GM19463 (cell line): Measurements from ENCODE around the gene ELMO3.

Source experiments
- ATAC-seq: cut with Tn5 transposase; IDR thresholded peaks from one replicate; pipeline ENCODE4 v1.9.1; 2021; ENCODE audit warnings: mild to moderate bottlenecking, moderate library complexity; ENCODE audit not compliant: unreplicated experiment

ELMO3 gene

DNA sequence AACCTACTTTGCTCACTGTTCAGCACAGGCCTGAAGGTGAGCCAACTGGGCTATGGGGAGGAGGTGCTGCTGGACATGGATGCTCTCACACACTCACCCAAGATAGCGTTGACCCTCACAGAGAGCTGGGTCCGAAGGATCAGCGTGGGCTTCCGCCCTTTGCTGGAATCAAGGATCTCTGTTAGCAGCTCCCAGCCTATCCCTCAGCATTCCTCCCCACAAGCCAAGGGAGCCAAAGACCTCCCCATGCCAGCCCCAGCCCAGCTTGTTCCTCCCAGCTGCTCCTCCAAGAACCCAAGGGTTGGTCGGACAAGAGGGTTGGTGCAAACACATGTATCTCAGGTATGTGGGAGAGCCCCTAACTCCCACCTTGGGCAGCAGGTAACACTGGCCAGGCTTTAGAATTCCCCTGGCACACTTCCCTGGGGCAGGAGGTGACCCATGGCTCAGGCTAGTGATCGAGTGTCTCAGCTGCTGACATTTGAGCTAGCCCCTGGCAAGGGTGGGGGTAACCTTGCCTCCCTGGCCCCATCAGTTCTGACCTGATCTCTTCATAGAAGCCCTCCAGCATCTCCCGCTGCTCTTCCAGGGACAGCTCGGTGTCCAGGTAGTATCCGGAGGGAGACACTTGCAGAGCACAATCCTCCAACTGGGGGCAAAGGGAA is 40.0 kb downstream of the ELMO3 start:
- no peak for ATAC-seq

DNA sequence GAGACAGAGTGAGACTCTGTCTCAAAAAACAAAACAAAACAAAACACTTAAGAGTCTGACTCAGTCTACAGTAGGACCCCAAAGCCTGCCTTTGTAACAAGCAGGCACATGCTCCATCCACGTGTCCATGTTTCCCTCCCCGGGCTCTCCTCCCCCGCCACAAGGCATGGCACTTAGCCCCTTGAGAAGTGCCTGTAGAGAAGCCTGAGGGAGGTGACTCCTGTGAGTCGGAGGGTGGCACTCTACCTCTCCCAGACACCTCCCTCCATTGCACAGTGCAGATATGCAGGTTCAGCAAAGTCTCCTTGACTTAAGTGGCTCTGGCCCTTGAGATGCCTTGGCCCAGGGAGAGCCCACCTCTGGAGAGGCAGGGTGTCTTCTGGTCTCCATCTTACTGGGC is 41.6 kb downstream of the ELMO3 start:
- ATAC-seq, result no peak

DNA sequence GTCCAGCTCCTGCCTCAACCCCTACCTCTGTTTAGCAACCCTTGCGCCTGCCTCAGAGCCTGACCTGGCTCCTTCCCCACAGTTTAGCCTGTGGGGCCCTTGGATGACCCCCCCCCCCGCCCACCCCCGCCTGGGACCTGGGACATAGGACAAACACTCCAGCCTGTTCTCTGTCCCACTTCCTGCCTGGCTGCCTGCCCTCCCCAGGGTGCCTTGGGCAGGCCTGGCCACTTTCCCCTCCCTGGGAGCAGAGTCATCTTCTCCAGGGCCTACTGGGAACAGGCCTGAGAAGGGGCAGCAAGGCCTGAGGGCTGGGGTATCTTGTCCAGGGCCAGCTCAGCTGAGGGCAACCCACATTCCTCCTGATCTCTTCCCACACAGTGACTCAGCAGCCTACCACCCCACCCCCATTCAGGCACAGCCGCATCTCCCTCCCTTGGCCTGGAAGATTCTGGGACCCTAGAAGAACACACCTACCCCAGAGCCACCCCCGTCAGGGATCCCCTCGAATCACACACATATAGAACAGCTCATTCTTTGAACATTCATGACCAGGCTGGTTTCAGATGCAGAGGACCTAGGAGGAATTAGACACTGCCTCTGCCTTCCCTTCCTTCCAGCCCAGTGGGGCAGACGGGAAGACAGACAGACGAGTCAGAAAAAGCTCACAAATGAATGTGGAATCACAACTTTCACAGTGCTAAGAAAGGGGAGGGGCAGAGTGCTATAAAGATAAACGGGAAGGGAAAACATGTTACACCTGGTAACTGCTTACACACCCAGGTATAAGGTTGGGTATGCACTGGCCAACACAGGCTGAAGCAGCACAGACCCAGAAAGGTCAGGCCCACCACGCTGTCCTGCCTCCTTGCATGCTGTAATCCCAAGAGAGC is 42.3 kb downstream of the ELMO3 start:
- no peak for ATAC-seq

DNA sequence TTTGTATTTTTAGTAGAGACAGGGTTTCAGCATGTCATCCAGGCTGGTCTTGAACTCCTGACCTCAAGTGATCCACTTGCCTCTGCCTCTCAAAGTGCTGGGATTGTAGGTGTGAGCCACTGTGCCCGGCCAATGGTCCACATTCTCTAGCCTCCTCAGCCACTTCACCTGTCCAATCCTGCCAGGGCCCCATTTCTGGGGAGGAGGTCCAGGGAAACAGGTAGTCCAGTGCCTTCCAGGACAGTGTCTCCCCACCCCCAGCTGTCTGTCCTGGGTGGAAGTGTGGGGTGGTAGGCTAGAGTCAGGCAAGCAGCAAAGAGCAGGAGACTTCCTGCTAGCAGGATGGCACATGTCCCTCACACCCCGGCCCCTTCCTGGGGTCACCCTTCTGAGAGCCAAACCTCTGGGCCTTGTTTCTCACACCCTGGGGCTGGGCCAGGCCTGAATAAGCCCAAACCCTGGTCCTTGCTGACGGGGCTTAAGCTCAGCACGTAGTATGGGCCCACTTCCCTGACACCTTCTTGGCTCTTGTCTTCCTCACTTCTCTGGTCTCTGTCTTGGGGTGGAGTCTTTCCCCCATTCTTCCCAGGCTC is 43.3 kb downstream of the ELMO3 start:
- ATAC-seq, result no peak

DNA sequence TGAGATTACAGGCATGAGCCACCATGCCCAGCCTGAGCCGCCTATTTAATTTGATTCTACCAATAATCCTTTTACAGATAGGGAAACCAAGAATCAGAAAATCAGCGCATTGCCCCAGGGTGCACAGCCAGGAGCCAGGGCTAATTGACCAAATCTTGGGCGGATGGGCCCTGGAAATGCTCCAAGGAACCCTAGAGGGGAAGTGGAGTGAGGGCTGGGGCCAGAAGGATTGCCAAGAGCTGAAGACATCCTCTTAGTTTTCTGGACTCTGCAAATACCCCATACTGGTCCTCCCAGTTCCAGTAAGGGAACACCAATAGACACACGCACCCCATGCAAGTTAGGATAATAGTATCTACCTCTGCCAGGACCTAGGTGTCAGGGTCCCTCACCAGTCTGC is 44.5 kb downstream of the ELMO3 start:
- ATAC-seq, result no peak

DNA sequence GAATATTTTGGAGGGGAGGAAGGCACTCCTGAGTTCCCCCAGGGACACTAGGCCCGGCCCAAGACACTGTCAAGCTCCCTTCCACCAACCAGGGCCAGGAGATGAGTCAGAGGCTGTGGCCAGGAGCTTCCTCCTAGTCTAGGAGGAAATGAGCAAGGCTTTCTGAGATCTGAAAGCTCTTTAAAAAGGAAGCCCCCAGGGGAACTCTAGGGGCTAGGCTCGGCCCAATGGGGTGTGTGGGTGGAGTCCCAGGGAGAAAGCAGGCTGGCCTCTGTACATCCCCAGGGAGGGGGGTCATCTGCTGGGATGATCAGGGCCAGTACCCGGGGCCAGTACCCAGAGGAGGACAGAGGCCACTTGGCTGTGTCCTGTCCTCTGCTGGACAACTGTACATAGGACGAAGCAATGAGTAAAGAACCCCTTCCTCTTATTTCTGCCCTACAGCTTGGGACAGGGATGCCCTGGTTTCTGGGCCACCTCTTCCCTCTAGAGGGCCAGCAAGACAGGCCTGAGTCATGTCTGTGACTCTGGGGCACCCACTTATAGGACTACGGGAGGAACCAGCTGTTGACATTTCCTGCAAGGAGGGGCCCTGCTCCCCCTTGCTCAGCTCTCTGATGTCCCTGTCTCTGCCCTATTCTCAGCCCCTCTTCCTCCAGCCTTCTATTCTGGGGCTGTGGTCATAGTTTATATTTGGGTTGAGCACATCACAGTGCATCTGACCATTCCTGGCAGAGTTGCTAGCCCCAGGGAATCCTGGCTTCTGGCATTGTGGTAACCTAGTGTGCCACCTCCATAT is 45.7 kb downstream of the ELMO3 start:
- ATAC-seq, result peak; percentile 55

DNA sequence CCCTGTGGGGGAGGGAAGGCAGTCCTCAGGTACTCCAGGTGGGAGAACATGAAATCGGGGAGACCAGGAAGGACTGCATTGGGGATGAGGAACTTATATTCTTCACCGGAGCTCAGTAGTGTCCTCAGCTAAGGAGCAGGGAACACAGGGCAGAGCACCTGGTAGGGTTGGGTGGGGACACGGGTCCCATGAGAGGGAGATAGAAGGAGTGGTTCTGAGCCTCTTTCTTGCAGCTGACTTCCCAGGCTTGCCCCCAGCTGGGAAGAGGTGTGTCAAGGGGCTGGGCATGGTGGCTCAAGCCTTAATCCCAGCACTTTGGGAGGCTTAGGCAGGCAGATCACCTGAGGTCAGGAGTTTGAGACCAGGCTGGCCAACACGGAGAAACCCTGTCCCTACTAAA is 46.3 kb downstream of the ELMO3 start:
- ATAC-seq, result no peak

DNA sequence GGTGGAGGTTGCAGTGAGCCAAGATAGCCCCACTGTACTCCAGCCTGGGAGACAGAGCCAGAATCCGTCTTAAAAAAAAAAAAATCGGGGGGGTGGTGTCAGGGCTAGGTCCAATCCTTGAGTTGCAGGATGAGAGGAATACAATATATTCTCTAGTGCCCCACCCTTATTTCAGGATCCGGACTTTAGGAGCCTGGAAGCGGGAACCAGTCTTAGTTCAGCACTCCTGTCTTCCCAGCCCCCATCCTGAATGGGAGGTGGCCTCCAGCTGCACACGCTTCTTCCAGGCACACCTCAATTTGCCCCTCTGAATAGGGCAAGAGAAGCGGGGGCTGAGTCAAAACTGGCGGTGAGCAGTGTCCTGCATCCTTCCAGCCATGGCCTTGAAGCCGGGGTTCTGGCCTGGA is 46.7 kb downstream of the ELMO3 start:
- no peak for ATAC-seq

DNA sequence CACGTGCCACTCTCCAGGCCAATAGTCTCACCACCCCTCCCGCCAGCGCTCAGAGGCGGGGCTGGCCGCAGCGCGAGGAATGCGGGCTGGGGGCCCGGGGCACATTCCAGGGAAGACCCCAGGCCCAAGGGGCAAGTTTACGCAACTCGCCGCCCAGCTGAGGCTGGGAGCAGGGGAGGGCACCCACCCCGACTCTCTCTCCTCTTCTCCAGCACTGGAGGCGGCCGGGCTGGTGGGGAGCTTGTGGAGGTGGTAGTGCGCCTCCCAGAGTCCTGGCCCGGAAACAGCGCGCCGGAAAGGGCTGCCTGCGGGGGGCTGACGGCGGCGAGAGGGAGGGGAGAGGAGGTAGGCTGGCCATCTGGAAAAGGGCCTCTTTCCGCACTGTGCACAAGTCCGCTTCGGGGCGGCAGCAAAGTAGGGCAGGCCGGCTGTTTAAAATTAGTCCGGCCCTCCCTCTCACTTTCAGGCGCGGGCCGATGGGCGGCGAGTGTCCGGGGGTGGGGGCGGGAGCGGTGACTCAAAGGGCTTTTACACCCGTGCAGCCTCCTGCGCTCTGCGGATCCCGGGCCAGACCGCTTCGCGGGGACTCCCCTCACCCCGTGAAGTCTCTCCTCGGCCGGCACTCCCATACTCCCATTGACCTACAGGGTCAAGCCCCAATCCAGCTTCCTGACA is 47.3 kb downstream of the ELMO3 start:
- peak; percentile 23 for ATAC-seq

DNA sequence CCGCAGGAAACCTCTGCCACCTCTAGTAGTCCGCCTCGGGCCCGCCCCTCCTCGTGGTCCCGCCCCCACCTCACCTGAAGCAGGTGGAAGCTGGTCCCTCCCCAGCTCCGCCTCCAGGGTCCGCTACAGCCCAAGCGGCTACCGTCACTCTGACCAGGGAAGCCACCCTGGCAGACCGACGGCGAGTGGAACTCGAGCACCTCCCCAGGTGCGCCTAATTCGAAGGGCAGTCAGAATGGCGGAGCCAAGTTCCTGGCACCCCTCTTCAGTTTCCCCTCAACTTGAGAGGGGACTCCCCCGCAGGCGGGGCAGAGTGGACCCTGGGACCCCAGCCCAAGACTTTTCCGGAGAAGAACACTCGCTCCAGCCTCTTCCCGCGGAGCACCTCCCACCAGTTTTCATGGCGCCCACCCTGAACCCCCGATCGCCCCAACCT is 47.8 kb downstream of the ELMO3 start:
- peak; percentile 4 for ATAC-seq

DNA sequence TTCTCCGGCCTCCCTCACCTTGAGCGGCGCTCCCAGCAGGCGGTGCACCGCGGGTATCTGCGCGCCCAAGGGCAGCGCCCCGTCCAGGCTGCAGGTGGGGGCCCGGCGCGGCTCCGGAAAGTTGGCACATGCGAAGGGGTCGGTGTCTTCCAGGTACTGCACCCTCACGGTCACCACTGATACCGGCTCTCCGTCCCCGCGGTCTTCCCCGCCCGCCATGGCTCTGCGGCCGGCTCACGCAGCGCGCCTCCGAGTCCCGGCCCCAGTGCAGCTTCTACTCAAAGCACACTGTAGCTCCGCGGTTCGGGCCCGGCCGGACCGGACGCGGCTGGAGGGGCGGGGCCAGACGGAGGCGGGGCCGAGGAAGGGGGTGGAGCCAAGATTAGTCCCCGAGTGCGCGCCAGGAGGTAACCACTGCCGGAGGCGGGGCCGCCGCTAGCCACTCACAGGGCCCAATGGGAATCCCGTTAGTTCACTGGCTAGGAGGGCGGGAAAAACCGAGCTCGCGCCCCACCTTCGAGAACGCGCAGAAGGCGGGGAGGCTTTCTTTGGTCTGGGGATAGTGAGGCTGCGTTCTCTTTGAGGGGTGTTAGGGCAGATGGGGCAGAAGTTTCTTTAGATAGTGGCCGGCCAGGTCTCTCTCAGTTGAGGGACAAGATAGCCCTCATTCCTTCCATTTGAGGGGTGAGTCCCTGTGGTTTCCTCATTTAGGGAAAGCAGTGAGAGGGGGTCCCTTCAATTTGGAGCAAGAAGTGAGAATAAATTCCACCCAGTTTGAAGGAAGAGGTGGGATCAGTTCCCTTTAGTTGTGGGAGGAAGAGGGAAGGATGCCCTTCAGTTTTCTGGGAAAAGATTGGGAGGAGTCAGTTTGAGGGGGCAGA is 48.5 kb downstream of the ELMO3 start, which contains the start of gene FHOD1:
Gene FHOD1 (minus strand): TSS at position 290 of the 881 bp plus-strand sequence. CDS start 71 bp downstream, at position 219.
- peak; percentile 43 for ATAC-seq

DNA sequence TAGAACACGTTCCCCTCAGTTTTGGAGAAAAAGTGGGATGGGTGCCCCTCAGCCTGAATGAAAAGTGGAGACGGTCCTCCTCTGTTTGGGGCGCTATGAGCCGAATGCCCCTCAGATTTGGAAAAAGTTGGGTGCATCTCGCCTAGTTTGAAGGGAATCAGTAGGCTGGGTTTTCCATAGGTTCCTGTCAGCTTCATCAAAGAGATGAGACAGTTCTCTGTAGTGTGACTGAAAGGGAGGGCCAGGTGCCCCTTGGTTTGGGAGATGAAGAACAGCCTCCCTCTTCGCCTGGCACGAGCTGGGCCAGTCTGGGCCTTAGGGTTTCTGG is 49.1 kb downstream of the ELMO3 start:
- no peak for ATAC-seq

DNA sequence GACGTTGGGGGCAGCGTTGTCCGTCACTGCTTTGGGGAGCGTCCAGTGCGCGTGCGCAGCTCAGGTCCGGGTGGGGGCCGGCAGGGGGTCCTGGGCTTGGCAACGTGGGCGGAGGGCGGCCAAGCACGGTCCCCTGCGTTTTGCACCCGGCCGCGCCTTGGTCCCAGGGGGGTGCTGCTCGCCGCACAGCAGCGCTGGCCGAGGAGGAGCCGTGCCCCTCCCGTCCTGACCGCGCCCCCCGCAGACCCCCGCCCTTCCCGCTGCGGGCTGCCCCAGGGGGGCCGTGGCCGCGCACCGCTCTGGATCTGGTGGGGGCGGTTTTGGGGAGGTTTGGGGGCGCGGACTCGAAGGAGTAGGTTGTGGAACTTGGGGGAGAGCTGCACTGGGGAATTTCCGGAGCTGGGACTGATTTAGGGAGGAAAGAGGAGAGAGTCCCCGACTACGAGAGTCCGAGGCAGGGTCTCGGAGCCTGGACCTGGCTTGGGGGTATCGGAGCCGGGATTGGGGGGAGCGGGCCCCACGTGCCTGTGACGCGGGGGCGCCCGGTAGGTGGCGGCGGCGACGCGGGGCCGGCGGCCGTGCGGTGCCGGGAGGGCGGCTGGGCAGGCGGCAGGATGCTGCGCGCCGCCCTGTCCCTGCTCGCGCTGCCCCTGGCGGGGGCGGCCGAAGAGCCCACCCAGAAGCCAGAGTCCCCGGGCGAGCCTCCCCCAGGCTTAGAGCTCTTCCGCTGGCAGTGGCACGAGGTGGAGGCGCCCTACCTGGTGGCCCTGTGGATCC is 49.7 kb downstream of the ELMO3 start, which contains the start of gene SLC9A5:
Gene SLC9A5 (plus strand): TSS at position 579 of the 777 bp plus-strand sequence. CDS start 36 bp downstream, at position 615.
- ATAC-seq, result no peak

DNA sequence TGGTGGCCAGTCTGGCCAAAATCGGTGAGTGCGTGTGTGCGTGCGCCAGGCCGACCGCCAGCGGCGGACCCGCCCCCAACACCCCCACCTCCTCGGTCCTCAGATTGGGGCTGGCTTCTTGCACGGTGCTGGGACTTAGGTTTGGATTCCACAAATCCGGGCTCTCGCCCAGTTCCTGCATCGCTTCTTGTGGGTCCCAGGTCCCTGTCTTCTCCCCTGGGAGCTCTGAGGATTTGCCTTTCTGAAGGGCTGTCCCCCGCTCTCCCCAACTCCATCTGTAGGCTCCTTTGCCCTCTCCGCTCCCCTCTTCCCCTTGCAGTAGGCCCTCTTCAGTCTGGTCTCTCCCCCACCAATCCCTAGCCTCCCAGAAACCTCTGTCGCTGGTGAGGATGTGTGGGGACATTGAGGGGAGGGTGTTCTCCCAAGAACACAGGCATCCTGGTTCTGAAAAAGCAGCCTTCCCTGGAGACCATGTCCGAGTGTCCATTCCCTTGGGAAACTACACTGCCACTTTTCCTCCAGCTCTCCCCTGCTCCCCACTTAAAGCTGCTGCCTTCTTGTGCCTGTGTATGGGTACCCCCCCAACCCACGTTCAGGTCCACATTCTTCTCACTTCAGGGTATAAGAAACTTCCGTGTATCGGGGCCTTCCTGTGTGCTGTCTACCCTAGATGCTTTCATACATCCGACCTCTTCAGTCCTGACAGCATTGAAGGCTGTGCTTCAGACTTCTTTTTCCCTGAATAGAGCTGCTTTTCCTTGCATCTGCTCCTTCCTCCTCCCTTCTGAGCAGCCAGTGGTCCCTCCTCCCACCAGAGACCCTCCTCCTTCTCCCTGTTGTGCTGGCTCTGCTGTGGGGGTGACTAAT is 50.5 kb downstream of the ELMO3 start:
- no peak for ATAC-seq

DNA sequence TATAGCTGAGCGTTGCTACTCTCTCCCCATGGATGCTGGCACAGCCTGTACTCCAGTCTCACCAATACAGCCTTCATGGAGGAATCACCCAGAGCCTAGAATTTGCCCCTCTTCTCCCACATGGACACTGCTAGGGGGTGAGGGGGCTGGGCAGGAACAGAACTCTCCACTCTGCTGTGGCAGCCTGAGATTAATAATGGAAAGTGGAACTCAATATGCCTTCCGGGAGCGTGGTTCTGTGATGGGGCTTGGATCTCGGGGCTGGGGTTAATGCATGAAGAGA is 51.1 kb downstream of the ELMO3 start:
- no peak for ATAC-seq

DNA sequence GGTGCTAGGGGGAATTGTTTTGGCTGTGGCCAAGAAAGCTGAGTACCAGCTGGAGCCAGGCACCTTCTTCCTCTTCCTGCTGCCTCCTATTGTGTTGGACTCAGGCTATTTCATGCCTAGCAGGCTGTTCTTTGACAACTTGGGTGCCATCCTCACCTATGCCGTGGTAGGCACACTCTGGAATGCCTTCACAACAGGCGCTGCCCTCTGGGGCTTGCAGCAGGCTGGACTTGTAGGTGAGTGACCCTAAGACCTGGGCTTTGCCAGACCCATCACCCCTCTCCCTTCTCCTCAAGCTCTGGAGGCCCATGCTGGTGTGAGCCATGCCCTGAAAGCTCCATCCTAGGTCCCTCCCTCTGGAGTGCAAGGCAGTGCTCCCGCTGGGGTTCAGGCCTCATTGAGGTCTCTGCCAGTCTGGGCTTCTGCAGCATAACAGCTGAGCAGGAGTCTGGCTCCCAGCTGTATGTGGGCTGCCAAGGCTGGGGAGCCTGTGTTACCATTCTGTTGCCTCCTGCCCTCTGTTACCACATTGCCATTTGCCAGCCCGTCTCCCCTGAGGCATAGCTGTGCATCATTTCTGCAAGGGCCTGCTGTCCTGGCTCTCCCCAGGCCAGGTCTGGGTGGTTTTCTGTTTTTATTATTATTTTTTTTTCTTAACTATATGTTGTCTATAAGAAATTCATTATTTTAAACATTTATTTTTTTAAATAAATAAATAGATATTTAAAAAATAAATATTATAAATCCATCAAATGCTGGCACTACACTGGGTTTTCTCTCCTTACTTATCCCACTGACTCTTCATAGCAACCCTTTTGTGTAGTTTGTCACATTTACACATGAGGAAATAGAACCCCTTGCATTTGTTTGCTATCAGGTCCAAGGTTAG is 53.9 kb downstream of the ELMO3 start:
- ATAC-seq, result no peak
